Smooth muscle cell of the brain vasculature (primary cell): ENCODE measurements around the gene CLHC1.
"Not testable (repeated sequence)": the region's sequence is repeated elsewhere in the genome, so short reads cannot be mapped to it uniquely, and the experiment has no call there.

Source experiments
- DNase-seq: peaks from one replicate; pipeline ENCODE4 v3.0.0-alpha.2; 2012; ENCODE audit warnings: low read depth, low spot score

Gene CLHC1

GRCh38 chr2:55136138-55136541 is 96.0 kb downstream of the CLHC1 start:
- DNase-seq = no peak

- DNase-seq = no peak
Measured at GRCh38 chr2:55135491-55135890, 96.6 kb downstream of the CLHC1 start.

GRCh38 chr2:55134316-55134706 is 97.8 kb downstream of the CLHC1 start:
- no peak for DNase-seq

- no peak for DNase-seq
Measured at GRCh38 chr2:55133467-55134315, 98.4 kb downstream of the CLHC1 start.

GRCh38 chr2:55130849-55131248 is 101.2 kb downstream of the CLHC1 start:
- DNase-seq = no peak

- not testable (repeated sequence) for DNase-seq
Measured at GRCh38 chr2:55126643-55127042, 105.5 kb downstream of the CLHC1 start.
